A673 (cell line): ENCODE results near the gene TFDP2. TPM values are rescaled to one million over a fixed set of nuclear protein-coding genes. Genes with fewer than 3 reads are reported as not detected.

Experiments
- BruUV-seq: library from RNA; stranded (reverse); fragments of 400-500 nt; replicated peaks from 2 replicates; lab custom pipeline; 2021; lab: Mats Ljungman, UMichigan
- CTCF ChIA-PET: fragments of 300-600 bp; sonication (Branson Sonifier 250); formaldehyde crosslinking; loops from one replicate; lab custom pipeline; 2022; ENCODE audit warnings: antibody characterized with exemption; lab: Charles Lee
- POLR2A ChIA-PET: fragments of 300-600 bp; sonication (Branson Sonifier 250); formaldehyde crosslinking; loops from one replicate; lab custom pipeline; 2022; ENCODE audit warnings: antibody characterized with exemption; ENCODE audit not compliant: low non-redundant PET; lab: Charles Lee
- DNase-seq: peaks from one replicate; pipeline ENCODE4 v3.0.0-alpha.2; 2015; ENCODE audit warnings: low spot score
- H3K27ac ChIP-seq: fragments of 200-600 bp; sonication (generic); 2 replicates; pipeline ENCODE4 v1.5.1; 2016; ENCODE audit warnings: mixed run types, low read depth, mild to moderate bottlenecking, mixed read lengths, antibody characterized with exemption, low read length; ENCODE audit not compliant: poor library complexity, severe bottlenecking
- H3K27me3 ChIP-seq: fragments of 200-600 bp; sonication (generic); replicated peaks from 2 replicates; pipeline ENCODE4 v1.6.1; 2017; ENCODE audit warnings: mixed run types, low read depth, mild to moderate bottlenecking, mixed read lengths, antibody characterized with exemption, low read length; ENCODE audit not compliant: insufficient read depth, poor library complexity
- H3K36me3 ChIP-seq: fragments of 200-600 bp; sonication (generic); 2 replicates; pipeline ENCODE4 v1.6.1; 2016; ENCODE audit warnings: mixed run types, mild to moderate bottlenecking, mixed read lengths, antibody characterized with exemption, low read length; ENCODE audit not compliant: insufficient read depth, poor library complexity, severe bottlenecking
- H3K4me1 ChIP-seq: fragments of 200-600 bp; sonication (generic); 2 replicates; pipeline ENCODE4 v1.6.1; 2017; ENCODE audit warnings: mixed run types, mild to moderate bottlenecking, mixed read lengths, antibody characterized with exemption, low read length; ENCODE audit not compliant: insufficient read depth, poor library complexity, severe bottlenecking
- H3K4me3 ChIP-seq: fragments of 200-600 bp; sonication (generic); 2 replicates; pipeline ENCODE4 v1.5.1; 2016; ENCODE audit warnings: low read depth, mixed run types, mild to moderate bottlenecking, mixed read lengths, low read length; ENCODE audit not compliant: poor library complexity, severe bottlenecking
- H3K9me3 ChIP-seq: fragments of 200-600 bp; sonication (generic); 2 replicates; pipeline ENCODE4 v1.6.1; 2016; ENCODE audit warnings: mixed run types, low read depth, mild to moderate bottlenecking, mixed read lengths, antibody characterized with exemption, low read length; ENCODE audit not compliant: poor library complexity, severe bottlenecking
- CTCF ChIP-seq: fragments of 300-800, 200-600 bp; sonication (generic); conservative IDR thresholded peaks from 2 replicates; pipeline ENCODE4 v1.5.1; 2017; ENCODE audit warnings: low read depth, mild to moderate bottlenecking, antibody characterized with exemption, low read length, moderate library complexity, mixed read lengths
- EZH2 ChIP-seq: fragments of 200-600 bp; sonication (generic); IDR thresholded peaks from 2 replicates; pipeline ENCODE4 v1.6.1; 2017; ENCODE audit warnings: borderline replicate concordance, low read depth, mild to moderate bottlenecking, mixed read lengths, antibody characterized with exemption, low read length; ENCODE audit not compliant: poor library complexity, severe bottlenecking
- intact Hi-C: fragments of 100-400 bp; cut with micrococcal nuclease; formaldehyde crosslinking; loops from one replicate; pipeline ENCODE4 v1.10.0; 2022; ENCODE audit not compliant: unreplicated experiment
- total RNA-seq: library from RNA; stranded (reverse); gene quantifications from 2 replicates; pipeline ENCODE4 v1.2.3, GENCODE V29; 2021

Gene TFDP2
- total RNA-seq, 1 experiment from 2014 or later, result 41.6 TPM

DNA sequence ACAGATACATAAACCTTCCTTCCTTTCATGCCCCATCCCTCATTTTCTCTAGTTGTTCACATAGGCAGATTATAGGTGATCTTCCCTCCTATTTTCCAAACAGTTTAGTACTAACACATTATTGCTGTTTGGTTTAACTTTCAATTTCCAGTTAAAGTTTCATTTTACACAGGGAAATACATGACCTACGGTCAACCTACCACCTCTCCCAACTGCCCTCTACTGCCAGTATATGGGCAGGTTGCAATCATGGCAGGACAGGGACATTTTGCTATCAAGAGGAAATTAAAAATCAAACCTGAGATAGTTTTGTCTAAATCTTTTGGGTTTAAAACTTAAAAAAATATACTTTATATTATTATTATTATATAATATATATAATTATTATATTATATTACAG, 26.1 kb upstream of the TFDP2 start:
- POLR2A ChIA-PET, result no interaction called here
- no peak for DNase-seq
- H3K27me3 ChIP-seq, result no peaks in the 10 kb centered on the region
- no peaks in the 10 kb centered on the region for H3K4me1 ChIP-seq
- BruUV-seq, result no TSS peak
- no peak overlapping the region for H3K27ac ChIP-seq
- intact Hi-C loops, result no loop called here
- CTCF ChIA-PET, result no interaction called here
- no peak overlapping the region for H3K4me3 ChIP-seq
- no peaks in the 10 kb centered on the region for H3K9me3 ChIP-seq
- peaks cover 13% of the 10 kb centered on the region for H3K36me3 ChIP-seq
- TF ChIP-seq CTCF (no peak), EZH2 (no peak)

DNA sequence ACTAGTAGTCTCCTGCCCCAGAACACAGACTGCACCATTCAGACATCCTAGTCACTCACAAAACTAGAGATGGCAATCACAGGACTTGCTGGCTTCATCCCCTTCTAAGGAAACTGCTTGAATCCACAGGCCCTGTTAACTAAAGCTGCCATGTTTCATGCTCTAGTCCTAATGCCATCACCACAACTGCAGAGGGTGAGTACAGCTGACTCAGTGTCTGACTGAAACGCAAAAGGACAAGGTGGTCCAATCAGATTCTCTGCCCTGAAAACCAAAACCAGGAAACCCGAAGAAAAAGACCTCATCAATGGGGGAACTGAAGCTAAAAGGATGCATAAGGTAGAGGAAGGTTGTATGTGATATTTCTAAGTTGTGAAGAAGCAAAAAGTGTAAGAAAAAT, 25.2 kb upstream of the TFDP2 start:
- POLR2A ChIA-PET, result no interaction called here
- CTCF ChIA-PET, result no interaction called here
- no peaks in the 10 kb centered on the region for H3K9me3 ChIP-seq

DNA sequence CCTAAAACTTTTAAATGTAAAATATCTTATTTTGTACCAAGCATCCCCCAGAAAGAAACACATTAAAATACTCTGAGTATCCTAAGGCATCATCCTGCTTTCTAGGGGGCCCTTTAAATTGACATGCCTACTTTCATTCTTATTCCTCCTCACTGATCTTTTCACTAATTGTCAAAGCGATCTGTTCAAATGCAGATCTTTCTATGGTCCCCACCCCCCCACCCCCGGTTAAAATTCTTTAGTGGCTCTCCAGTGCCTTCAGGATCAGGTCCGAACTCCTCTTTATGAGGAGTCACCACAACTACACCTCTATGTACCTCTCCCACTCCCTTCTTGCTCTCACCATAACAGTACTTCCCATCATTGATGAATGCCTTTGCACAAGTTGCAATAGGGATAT, 19.2 kb upstream of the TFDP2 start:
- ChIA-PET POLR2A (no interaction called here), CTCF (no interaction called here)
- no peaks in the 10 kb centered on the region for H3K4me1 ChIP-seq
- H3K9me3 ChIP-seq, result no peaks in the 10 kb centered on the region
- no TSS peak for BruUV-seq
- H3K4me3 ChIP-seq, result no peak overlapping the region
- H3K36me3 ChIP-seq, result peaks cover 6% of the 10 kb centered on the region
- DNase-seq, result no peak
- no peaks in the 10 kb centered on the region for H3K27me3 ChIP-seq
- TF ChIP-seq EZH2 (no peak), CTCF (no peak)
- intact Hi-C loops, result no loop called here
- no peak overlapping the region for H3K27ac ChIP-seq

More for the DNA sequence above, 25.2 kb upstream of the TFDP2 start:
- BruUV-seq, result no TSS peak
- intact Hi-C loops, result no loop called here
- H3K36me3 ChIP-seq, result peaks cover 16% of the 10 kb centered on the region
- no peak overlapping the region for H3K4me3 ChIP-seq
- no peaks in the 10 kb centered on the region for H3K4me1 ChIP-seq
- H3K27ac ChIP-seq, result no peak overlapping the region
- DNase-seq, result no peak
- no peak for TF ChIP-seq EZH2
- TF ChIP-seq CTCF, result no peak
- H3K27me3 ChIP-seq, result no peaks in the 10 kb centered on the region
